ENCODE measurements around the gene HMGB3.

The HMGB3 gene

DNA sequence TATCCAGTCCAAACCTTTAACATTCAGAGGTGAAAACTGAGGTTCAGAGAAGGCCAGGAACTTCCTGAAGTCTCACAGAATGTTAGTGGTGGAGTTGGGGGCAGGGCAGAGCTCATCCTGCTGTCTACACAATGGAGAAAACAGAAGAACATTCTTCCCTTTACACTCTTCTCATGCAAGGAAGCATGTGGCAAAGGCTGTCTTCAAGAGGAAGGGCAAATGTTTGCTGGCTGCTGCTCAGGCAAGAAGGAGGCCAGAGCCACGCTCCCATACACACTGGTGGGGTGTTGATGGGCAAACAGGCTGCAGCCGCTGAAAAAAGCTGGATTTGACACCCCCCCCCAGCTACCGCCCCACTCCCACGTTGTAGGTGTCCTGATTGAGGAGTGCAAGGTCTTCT, 32.5 kb downstream of the HMGB3 start:
- TF ChIP-seq, protein P1, sequence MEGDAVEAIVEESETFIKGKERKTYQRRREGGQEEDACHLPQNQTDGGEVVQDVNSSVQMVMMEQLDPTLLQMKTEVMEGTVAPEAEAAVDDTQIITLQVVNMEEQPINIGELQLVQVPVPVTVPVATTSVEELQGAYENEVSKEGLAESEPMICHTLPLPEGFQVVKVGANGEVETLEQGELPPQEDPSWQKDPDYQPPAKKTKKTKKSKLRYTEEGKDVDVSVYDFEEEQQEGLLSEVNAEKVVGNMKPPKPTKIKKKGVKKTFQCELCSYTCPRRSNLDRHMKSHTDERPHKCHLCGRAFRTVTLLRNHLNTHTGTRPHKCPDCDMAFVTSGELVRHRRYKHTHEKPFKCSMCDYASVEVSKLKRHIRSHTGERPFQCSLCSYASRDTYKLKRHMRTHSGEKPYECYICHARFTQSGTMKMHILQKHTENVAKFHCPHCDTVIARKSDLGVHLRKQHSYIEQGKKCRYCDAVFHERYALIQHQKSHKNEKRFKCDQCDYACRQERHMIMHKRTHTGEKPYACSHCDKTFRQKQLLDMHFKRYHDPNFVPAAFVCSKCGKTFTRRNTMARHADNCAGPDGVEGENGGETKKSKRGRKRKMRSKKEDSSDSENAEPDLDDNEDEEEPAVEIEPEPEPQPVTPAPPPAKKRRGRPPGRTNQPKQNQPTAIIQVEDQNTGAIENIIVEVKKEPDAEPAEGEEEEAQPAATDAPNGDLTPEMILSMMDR (IDR thresholded peaks at IDR 0.05; ENCODE audit: low read depth, low read length): no peak
- no peak for DNase-seq
- Histone ChIP-seq H3K36me3 (no peaks in the 10 kb centered on the region), H3K4me3 (ENCODE audit: low read depth, low read length) (no peak overlapping the region), H3K27me3 (no peaks in the 10 kb centered on the region), H3K4me1 (no peaks in the 10 kb centered on the region), H3K9me3 (no peaks in the 10 kb centered on the region)

DNA sequence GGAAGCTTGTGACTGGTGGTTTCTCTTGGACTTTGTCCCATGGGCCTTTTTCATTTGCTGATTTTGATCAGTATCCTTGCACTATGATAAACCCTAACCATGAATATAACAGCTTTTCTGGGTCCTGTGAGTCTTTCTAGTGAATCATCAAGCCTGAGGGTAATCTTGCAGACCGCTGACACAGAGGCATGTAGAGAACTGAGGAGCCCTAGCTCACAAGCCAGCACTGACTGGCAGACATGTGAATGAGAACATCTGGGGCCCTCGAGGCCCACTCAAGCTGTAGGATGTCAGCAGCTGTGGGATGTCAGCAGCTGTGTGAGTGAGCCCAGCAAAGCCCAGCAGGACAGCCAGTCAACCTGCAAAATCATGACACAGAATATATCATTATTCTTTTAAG, 36.7 kb downstream of the HMGB3 start:
- DNase-seq: no peak
- H3K9me3 ChIP-seq: no peaks in the 10 kb centered on the region
- H3K36me3 ChIP-seq: no peaks in the 10 kb centered on the region
- H3K27me3 ChIP-seq: no peaks in the 10 kb centered on the region
- TF ChIP-seq, protein P1 (IDR thresholded peaks at IDR 0.05; ENCODE audit: low read depth, low read length): no peak
- H3K4me1 ChIP-seq: no peaks in the 10 kb centered on the region
- H3K4me3 ChIP-seq (ENCODE audit: low read depth, low read length): no peak overlapping the region

DNA sequence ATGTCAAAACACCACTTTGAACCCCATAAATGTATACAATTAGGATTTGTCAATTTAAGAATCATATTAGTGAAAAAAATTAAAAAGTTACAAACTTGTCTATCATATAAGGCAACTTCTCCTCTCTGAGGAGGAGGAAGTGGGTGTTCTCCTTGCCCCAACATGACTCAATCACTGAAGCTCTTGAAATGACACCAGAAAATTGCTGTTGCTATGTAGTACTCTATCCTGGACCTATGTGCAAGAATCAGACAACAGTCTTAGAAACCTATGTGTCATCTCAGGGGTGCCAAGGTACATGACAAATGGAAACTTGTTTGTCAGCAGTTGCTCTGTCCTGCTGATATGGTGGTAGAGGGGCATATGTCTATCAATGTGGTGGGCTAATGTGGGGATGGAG, 47.7 kb downstream of the HMGB3 start:
- Histone ChIP-seq H3K27me3 (no peaks in the 10 kb centered on the region), H3K9me3 (no peaks in the 10 kb centered on the region), H3K36me3 (no peaks in the 10 kb centered on the region), H3K4me1 (no peaks in the 10 kb centered on the region), H3K4me3 (ENCODE audit: low read depth, low read length) (no peak overlapping the region)
- TF ChIP-seq, protein P1 (IDR thresholded peaks at IDR 0.05; ENCODE audit: low read depth, low read length): no peak
- DNase-seq: no peak

DNA sequence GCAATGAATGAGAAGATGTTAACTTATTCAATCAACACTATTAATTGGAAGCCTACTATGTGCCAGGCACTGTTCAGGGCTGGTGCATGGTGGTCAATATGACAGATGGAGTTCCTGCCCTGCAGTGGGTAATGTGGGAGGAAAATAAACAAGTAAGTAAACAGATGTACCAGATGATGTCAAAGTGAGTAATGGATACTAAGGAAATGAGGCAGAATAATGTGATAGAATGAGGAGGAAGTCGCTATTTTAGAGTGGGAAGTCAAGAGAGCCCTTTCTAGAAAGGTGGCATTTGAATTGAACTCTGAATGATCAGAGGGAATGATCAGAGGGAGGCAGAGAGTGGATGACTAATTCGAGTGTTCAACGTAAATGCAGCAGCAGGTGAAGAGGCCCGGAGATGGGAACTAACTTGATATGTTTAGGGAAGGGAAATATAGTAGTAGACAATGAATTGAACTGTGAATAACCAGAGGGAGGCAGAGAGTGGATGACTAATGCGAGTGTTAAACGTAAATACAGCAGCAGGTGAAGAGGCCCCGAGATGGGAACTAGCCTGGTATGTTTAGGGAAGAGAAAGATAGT, 48.3 kb downstream of the HMGB3 start:
- TF ChIP-seq, protein P1 (IDR thresholded peaks at IDR 0.05; ENCODE audit: low read depth, low read length): no peak
- H3K36me3 ChIP-seq: no peaks in the 10 kb centered on the region
- H3K27me3 ChIP-seq: no peaks in the 10 kb centered on the region
- no peak overlapping the region for H3K4me3 ChIP-seq (ENCODE audit: low read depth, low read length)
- no peak for DNase-seq
- no peaks in the 10 kb centered on the region for H3K4me1 ChIP-seq
- no peaks in the 10 kb centered on the region for H3K9me3 ChIP-seq

DNA sequence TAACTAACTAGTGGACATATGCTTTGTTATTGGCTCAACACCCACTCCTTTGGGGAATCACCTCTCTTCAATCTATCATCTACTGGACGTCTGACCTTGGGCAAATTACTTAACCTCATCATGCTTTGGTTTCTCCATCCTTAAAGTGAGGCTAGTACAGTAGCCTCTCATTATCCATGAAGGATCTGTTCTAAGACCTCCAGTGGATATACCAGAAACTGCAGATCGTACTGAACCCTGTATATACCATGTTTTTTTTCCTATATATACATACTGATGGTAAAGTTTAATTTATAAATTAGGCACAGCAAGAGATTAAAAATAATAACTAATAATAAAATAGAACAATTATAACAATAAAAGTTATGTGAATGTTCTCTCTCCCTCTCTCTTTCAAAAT, 56.2 kb downstream of the HMGB3 start:
- DNase-seq: no peak
- no peaks in the 10 kb centered on the region for H3K9me3 ChIP-seq
- H3K36me3 ChIP-seq: no peaks in the 10 kb centered on the region
- no peaks in the 10 kb centered on the region for H3K27me3 ChIP-seq
- no peaks in the 10 kb centered on the region for H3K4me1 ChIP-seq
- no peak overlapping the region for H3K4me3 ChIP-seq (ENCODE audit: low read depth, low read length)
- TF ChIP-seq, protein P1 (IDR thresholded peaks at IDR 0.05; ENCODE audit: low read depth, low read length): no peak
